Measurements from ENCODE around the gene OGDHL. TPM values are rescaled to one million over a fixed set of nuclear protein-coding genes. Genes with fewer than 3 reads are reported as not detected.

Gene OGDHL
- total RNA-seq, 1 donor from 2014 or later, result 0.26 TPM

DNA sequence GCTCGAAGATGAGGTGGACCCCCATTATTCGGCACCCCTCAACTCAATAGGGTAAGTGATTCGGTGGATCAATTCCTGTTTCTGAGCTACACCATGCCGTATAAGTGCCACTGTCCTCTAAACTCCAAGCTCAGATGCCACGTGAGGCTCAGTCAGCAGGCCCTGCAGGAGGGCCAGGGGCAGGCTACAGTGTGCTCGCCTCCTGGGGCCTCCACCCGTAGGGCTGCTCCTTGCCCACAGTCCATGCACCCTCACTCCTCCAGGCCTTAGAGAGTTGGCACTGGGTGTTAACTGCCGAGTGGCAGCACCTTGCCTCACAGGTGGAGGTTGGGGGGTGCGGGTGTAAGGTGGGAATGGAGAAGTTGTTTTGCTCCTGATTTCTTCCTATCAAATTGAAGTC lies 70.5 kb downstream of the OGDHL start:
- no peak for DNase-seq (ENCODE audit: low read depth, low spot score)

DNA sequence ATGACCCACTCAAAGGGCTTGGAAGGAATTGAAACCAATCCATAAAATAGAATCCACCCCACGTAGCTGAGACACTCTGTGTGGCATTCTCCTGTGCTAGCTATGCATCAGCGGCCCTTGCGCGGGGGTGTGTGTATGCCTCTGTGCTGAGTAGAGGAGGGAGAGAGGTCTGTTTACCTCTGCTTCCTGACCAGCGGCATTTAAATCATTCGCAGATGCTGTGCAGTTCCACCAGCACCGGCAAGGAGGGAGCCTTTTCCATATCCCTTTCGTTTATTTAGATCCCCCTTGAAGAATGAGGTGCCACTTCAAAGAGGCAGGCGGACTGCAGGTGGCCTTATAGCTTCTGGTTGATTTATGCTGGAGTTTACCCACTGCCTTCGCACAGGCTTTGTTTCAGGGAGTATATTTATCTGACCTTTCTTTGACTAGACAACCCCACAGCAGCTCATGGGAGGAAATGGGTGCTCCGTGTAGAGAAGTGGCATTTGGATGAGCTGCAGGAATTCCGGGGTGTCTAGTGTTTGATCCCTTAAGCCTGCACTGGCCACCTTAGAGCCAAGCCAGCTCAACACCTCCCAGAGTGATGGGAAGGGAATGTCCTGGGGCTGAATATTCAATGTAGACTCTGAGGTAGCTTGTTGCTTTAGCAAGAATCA lies 71.3 kb downstream of the OGDHL start:
- DNase-seq (ENCODE audit: low read depth, low spot score), result no peak

DNA sequence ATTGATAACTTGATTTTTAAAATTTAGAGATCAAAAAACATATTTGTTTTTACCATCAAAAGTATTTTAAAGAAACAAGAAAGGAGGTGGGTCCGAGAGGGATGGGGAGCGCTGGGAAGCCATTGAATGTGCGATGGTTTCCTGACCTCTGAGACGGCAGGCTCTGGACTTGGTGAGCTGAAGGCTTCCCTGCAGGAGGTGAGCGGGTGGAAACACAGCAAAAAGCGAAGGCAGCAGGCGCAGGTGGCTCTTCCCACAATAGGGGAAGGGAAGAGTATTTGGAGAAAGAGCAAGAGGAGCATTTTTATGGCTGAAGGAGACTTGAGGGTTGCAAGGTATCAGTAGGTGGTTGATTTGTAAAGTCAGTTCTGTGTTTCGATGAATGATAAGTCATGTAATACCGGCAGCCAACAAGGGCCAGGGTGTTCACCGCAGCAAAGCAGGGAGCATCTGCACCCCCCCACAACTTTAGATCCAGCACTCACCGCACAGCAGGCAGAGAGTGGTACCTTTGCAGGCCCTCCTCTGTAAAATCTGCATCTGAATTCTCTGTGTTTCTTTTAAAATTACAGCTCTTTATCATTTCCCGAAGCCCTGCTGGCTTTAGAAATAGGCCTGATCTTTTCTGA lies 72.1 kb downstream of the OGDHL start:
- DNase-seq (ENCODE audit: low read depth, low spot score), result no peak

DNA sequence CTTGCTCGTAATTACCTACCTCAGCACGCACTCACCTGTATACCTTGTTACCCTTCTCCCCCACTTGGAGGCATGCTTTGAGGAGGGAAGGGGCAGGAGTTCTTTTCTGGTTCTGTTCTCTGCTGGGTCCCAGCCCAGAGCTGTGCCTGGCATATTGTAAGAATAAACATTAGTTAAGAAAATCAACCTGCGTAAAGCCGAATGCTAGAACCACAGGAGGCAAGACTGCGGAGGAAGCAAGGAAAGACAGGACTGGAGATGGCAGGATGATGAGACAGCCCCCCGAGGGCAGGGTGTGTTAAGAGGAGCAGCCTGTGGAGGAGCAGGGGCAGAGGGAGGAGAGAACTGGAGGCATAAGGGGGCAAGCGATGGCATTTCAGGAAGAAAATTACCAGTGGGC lies 73.2 kb downstream of the OGDHL start:
- no peak for DNase-seq (ENCODE audit: low read depth, low spot score)

DNA sequence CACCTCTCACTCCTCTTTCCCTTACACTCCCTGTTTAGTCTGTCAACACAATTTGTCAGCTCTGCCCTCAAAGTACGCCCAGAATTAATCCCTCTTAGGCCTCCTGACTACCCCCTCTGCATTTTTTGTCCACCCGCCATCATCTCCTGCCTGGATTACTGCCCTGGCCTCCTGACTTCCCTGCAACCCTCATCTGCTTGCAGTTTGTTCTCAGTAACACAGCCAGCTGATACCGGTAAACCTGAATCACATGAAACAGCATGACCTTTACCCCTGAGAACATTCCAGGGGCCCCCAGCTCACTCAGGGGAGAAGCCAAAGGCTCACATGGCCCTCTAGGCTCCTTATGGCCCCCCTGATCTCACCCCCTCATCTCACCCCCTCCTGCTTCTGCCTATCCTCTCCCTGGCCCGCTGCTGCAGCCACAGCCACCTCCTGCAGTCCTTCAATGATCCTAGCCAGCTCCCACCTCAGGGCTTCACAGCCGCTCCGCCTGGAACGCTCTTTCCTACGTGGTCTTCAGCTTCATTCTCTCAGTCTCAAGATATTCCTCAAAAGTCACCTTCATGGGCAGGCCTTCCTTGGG lies 73.8 kb downstream of the OGDHL start:
- no peak for DNase-seq (ENCODE audit: low read depth, low spot score)

DNA sequence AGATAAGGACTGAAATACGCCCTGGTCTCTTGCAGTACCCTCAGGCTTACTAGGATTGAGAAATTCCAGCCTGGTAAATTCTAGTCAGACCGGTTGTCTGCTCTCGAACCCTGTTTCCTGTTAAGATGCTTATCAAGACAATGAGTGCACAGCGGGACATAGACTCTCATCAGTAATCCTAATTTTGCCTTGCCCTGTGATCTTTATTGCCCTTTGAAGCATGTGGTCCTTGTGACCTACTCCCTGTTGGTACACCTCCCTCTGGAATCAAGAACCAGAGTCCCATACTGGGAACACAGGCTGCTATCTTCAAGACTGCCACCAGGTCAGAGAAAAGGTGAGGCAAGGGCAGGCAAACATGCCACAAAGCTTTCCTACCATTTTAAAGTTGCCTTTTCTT lies 75.5 kb downstream of the OGDHL start:
- DNase-seq (ENCODE audit: low read depth, low spot score), result no peak

Other genes with a start within 250 kb of the OGDHL start
- gene ERCC6, start 223.2 kb downstream of the OGDHL start, total RNA-seq, result 39.3 and 57.1 TPM in 2 replicates
- not detected in 2 replicates for gene SLC18A3, start 152.0 kb downstream of the OGDHL start, total RNA-seq
- gene CHAT, start 148.3 kb downstream of the OGDHL start, total RNA-seq, result not detected in 2 replicates
- gene C10orf53, start 82.7 kb downstream of the OGDHL start, total RNA-seq, result not detected in 2 replicates
- gene PARG, start 179.7 kb upstream of the OGDHL start, total RNA-seq, result 28.4 and 35.0 TPM in 2 replicates
- gene TIMM23B, start 179.7 kb upstream of the OGDHL start, total RNA-seq, result 12.2 and 17.5 TPM in 2 replicates
- 1.9 and 2.4 TPM in 2 replicates for gene AGAP6, start 226.1 kb upstream of the OGDHL start, total RNA-seq

Measured in pulmonary artery endothelial cell (primary cell).